GM18526 (cell line): ENCODE results near the gene VSIG10L2.

Experiments
- POLR2A ChIP-seq: IDR thresholded peaks from 3 replicates; pipeline ENCODE4 v1.6.1; 2011; ENCODE audit not compliant: insufficient read length; ENCODE audit errors: extremely low read depth

VSIG10L2 gene

GRCh38 chr11:125951731-125952130, 5.9 kb downstream of the VSIG10L2 start:
- TF ChIP-seq POLR2A, result no peak

- TF ChIP-seq POLR2A, result no peak
Measured at GRCh38 chr11:125952559-125952958, 6.7 kb downstream of the VSIG10L2 start.

GRCh38 chr11:125952973-125953372, 7.1 kb downstream of the VSIG10L2 start:
- no peak for TF ChIP-seq POLR2A

GRCh38 chr11:125953401-125953935, 7.6 kb downstream of the VSIG10L2 start:
- TF ChIP-seq POLR2A, result no peak

- TF ChIP-seq POLR2A, result no peak
Measured at GRCh38 chr11:125954123-125954944, 8.5 kb downstream of the VSIG10L2 start.

GRCh38 chr11:125954945-125955640, 9.2 kb downstream of the VSIG10L2 start:
- TF ChIP-seq POLR2A, result no peak

GRCh38 chr11:125955856-125956255, 10.0 kb downstream of the VSIG10L2 start:
- no peak for TF ChIP-seq POLR2A

GRCh38 chr11:125956391-125957134, 10.7 kb downstream of the VSIG10L2 start:
- no peak for TF ChIP-seq POLR2A

GRCh38 chr11:125957618-125958332, 11.9 kb downstream of the VSIG10L2 start:
- no peak for TF ChIP-seq POLR2A

GRCh38 chr11:125958872-125959400, 13.1 kb downstream of the VSIG10L2 start:
- no peak for TF ChIP-seq POLR2A

- TF ChIP-seq POLR2A, result no peak
Measured at GRCh38 chr11:125959511-125959910, 13.7 kb downstream of the VSIG10L2 start.

GRCh38 chr11:125959931-125960330, 14.1 kb downstream of the VSIG10L2 start:
- TF ChIP-seq POLR2A, result no peak

- TF ChIP-seq POLR2A, result no peak
Measured at GRCh38 chr11:125960771-125961170, 14.9 kb downstream of the VSIG10L2 start.

GRCh38 chr11:125967515-125967914, 21.7 kb downstream of the VSIG10L2 start:
- TF ChIP-seq POLR2A, result no peak

- no peak for TF ChIP-seq POLR2A
Measured at GRCh38 chr11:125968354-125968753, 22.5 kb downstream of the VSIG10L2 start.
